Measurements from ENCODE around the gene B4GALNT4. TPM values are rescaled to one million over a fixed set of nuclear protein-coding genes. Genes with fewer than 3 reads are reported as not detected.

Gene B4GALNT4
- total and polyA plus RNA-seq, 2 of the 13 experiments (the other 11 are each of a cell fraction or from before 2014, with no cell fraction given): 30.5 to 50.1 TPM

GRCh38 chr11:391117-392017 lies 22.1 kb downstream of the B4GALNT4 start:
- Histone ChIP-seq H3K4me2 (ENCODE audit: low read depth, low read length) (peak overlapping the region; percentile 32; the same call in 1 of the 2 replicates), H3K4me3 (replicated peaks in 1 of 3; ENCODE audit: insufficient read depth in 1 of 3, low read depth in 2 of 3, low read length in 3 of 3) (peak overlapping the region in 1 of 3 experiments; percentile 23; a peak in 1 of 6 replicates), H3K9ac (ENCODE audit: insufficient read depth, low read depth, low read length) (no peak overlapping the region), H2AFZ (ENCODE audit: low read length) (no peak overlapping the region), H4K20me1 (ENCODE audit: insufficient read depth, low read length) (no peaks in the 10 kb centered on the region), H3K9me3 (ENCODE audit: low read length) (no peaks in the 10 kb centered on the region), H3K79me2 (ENCODE audit: insufficient read depth, low read length) (peaks cover 8% of the 10 kb centered on the region), H3K4me1 (ENCODE audit: insufficient read depth, low read length) (peaks cover 61% of the 10 kb centered on the region), H3K36me3 (replicated peaks in 1 of 2; ENCODE audit: control insufficient read depth in 1 of 2, insufficient read depth in 2 of 2, low read length in 2 of 2) (no peaks in the 10 kb centered on the region), H3K27me3 (ENCODE audit: control insufficient read depth in 1 of 2, insufficient read depth in 2 of 2, low read length in 2 of 2) (peaks cover 2 to 22% of the 10 kb centered on the region in 2 experiments; a peak in 4 of 5 replicates), H3K27ac (ENCODE audit: extremely low read length, insufficient read depth, low read length) (no peak overlapping the region)
- intact Hi-C loops (cut with micrococcal nuclease; ENCODE audit: unreplicated experiment): loop anchor here (2.0 kb wide), 1 partner anchor 17 kb away; no protein-coding TSS in a partner anchor
- no peak for FAIRE-seq
- 61% methylated on average over 31 of the region's 38 CpGs for WGBS (ENCODE audit: low lambda C conversion rate)
- in situ Hi-C loops (cut with HindIII; ENCODE audit: extremely low pct_ligation_motif_present, low pct_unique_long_range_greater_than_20kb): no loop called here
- no peak for DNase-seq (ENCODE audit: low spot score)
- no TSS peak for BruUV-seq (replicated peaks)
- no peak for ATAC-seq
- ChIA-PET POLR2A (interaction anchor here (0.9 kb wide), 1 partner anchor 58 kb away, joined by 3 read pairs; no protein-coding TSS in a partner anchor), CTCF (ENCODE audit: low intra/inter-chr PET ratio, low total read pairs) (no interaction called here)
- no peak for TF ChIP-seq CEBPZ (IDR thresholded peaks at IDR 0.05; ENCODE audit: low read length)
- TF ChIP-seq ZNF572 (CRISPR knock-in tag; IDR thresholded peaks at IDR 0.05): no peak
